ENCODE results near the gene CHMP4A.
A peak's percentile ranks its signal among the peaks of the same experiment; 100 is the strongest.

GRCh38 chr14:24213866-24214662 is 776 bp upstream of the CHMP4A start:
- TF ChIP-seq CTCF (CRISPR knock-in tag; IDR thresholded peaks at IDR 0.05) (peak; percentile 13; the same call in 1 of the 2 replicates), ZNF569 (CRISPR knock-in tag; IDR thresholded peaks at IDR 0.05; ENCODE audit: borderline replicate concordance) (no peak), LCORL (IDR thresholded peaks at IDR 0.05) (no peak), LCORL (CRISPR knock-in tag; IDR thresholded peaks at IDR 0.05) (no peak; the same call in 1 of the 2 replicates), RFX1 (IDR thresholded peaks at IDR 0.05) (no peak), YY1 (IDR thresholded peaks at IDR 0.05; ENCODE audit: insufficient read depth, insufficient replicate concordance, low read depth, low read length) (no peak), ELF1 (CRISPR knock-in tag; IDR thresholded peaks at IDR 0.05) (no peak), ZNF775 (CRISPR knock-in tag; IDR thresholded peaks at IDR 0.05; ENCODE audit: borderline replicate concordance) (no peak)

Data from HepG2 (cell line).